K562 (cell line): ENCODE results near the gene SMG1.
"Not testable (repeated sequence)": the region's sequence is repeated elsewhere in the genome, so short reads cannot be mapped to it uniquely, and the experiment has no call there.

Source experiments
- CC2D1A ChIP-seq: fragments of 450-650 bp; IDR thresholded peaks from 2 replicates; pipeline ENCODE4 v1.6.1; 2017; ENCODE audit warnings: mild to moderate bottlenecking
- JUND ChIP-seq, 2 experiments: IDR thresholded peaks; 2 replicates in 1 of 2; 3 replicates in 1 of 2; pipeline ENCODE4 v1.6.1; 2011; ENCODE audit warnings: borderline replicate concordance in 2 of 2, low read depth in 2 of 2, low read length in 2 of 2, improper control_type of control experiment in 1 of 2, missing biosample characterization in 1 of 2, missing genetic modification characterization in 1 of 2, missing genetic modification reagents in 1 of 2
- POLR2AphosphoS2 ChIP-seq: IDR thresholded peaks from 2 replicates; pipeline ENCODE4 v1.6.1; 2012; ENCODE audit warnings: low read length, improper control_type of control experiment
- PTTG1 ChIP-seq: fragments of 450-650 bp; IDR thresholded peaks from 2 replicates; pipeline ENCODE4 v1.6.1; 2016; ENCODE audit warnings: low read depth, mild to moderate bottlenecking, missing genetic modification characterization, missing compliant biosample characterization
- TCF7L2 ChIP-seq: fragments of 150-350 bp; IDR thresholded peaks from 2 replicates; pipeline ENCODE4 v1.6.1; 2016; ENCODE audit warnings: low read depth, mild to moderate bottlenecking, low read length, moderate library complexity
- TF ChIP-seq, protein P1 (sequence below), 3 experiments: IDR thresholded peaks in 2 of 3; conservative IDR thresholded peaks in 1 of 3; 2 replicates each; pipeline ENCODE4 v1.5.1; 2011 to 2012; ENCODE audit warnings: low read length in 3 of 3, mild to moderate bottlenecking in 3 of 3, control low read depth in 2 of 3, improper control_type of control experiment in 1 of 3, inconsistent platforms in 1 of 3, low read depth in 1 of 3, mixed read lengths in 1 of 3, moderate library complexity in 1 of 3; ENCODE audit not compliant: insufficient read depth in 2 of 3
- TF ChIP-seq, protein P2 (sequence below): fragments of 450-650 bp; conservative IDR thresholded peaks from 2 replicates; pipeline ENCODE4 v1.6.1; 2016; ENCODE audit warnings: missing genetic modification characterization, low read depth, mild to moderate bottlenecking, control low read depth, missing compliant biosample characterization

DNA sequence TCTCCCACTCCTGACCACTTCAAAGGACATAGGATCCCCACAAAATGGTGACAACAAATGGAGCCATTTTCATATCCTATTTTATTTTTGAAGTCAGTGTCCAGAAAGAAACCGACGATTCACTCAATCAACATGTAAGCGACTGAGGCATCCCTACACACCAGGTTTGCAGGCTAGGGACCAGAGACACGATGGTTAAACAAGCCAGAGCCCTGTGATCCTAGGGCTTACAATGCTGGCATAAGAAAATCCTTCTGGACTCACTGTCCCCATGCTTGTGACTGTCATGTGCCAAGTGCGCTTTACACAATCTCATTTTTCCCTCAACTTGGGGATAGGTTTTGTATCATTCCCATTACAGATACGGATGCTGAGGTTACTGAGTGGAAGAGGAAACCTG lies 145.0 kb downstream of the SMG1 start:
- not testable (repeated sequence) for TF ChIP-seq POLR2AphosphoS2; TCF7L2; CC2D1A; JUND (IDR thresholded peaks at IDR 0.05; ENCODE audit: borderline replicate concordance, low read depth, low read length); JUND (tag; IDR thresholded peaks at IDR 0.05; ENCODE audit: borderline replicate concordance, low read depth, low read length); PTTG1 (tag)
- TF ChIP-seq, protein P1, sequence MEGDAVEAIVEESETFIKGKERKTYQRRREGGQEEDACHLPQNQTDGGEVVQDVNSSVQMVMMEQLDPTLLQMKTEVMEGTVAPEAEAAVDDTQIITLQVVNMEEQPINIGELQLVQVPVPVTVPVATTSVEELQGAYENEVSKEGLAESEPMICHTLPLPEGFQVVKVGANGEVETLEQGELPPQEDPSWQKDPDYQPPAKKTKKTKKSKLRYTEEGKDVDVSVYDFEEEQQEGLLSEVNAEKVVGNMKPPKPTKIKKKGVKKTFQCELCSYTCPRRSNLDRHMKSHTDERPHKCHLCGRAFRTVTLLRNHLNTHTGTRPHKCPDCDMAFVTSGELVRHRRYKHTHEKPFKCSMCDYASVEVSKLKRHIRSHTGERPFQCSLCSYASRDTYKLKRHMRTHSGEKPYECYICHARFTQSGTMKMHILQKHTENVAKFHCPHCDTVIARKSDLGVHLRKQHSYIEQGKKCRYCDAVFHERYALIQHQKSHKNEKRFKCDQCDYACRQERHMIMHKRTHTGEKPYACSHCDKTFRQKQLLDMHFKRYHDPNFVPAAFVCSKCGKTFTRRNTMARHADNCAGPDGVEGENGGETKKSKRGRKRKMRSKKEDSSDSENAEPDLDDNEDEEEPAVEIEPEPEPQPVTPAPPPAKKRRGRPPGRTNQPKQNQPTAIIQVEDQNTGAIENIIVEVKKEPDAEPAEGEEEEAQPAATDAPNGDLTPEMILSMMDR (IDR thresholded peaks at IDR 0.05 in 2 of 3, conservative IDR thresholded peaks at IDR 0.05 in 1 of 3; ENCODE audit: insufficient read depth in 2 of 3, low read depth in 1 of 3, low read length in 3 of 3) = not testable (repeated sequence)
- TF ChIP-seq, protein P2, sequence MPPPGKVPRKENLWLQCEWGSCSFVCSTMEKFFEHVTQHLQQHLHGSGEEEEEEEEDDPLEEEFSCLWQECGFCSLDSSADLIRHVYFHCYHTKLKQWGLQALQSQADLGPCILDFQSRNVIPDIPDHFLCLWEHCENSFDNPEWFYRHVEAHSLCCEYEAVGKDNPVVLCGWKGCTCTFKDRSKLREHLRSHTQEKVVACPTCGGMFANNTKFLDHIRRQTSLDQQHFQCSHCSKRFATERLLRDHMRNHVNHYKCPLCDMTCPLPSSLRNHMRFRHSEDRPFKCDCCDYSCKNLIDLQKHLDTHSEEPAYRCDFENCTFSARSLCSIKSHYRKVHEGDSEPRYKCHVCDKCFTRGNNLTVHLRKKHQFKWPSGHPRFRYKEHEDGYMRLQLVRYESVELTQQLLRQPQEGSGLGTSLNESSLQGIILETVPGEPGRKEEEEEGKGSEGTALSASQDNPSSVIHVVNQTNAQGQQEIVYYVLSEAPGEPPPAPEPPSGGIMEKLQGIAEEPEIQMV (tag) = not testable (repeated sequence)
